Parietal lobe (tissue), 1 donor: Measurements from ENCODE around the gene KRT20. TPM values are rescaled to one million over a fixed set of nuclear protein-coding genes. Genes with fewer than 3 reads are reported as not detected.

Source experiments
- total RNA-seq: library from RNA; depleted of rRNA; stranded (reverse); fragments of >200 nt; gene quantifications from one replicate; pipeline ENCODE4 v1.2.3, GENCODE V29; 2014

KRT20 gene, protein sequence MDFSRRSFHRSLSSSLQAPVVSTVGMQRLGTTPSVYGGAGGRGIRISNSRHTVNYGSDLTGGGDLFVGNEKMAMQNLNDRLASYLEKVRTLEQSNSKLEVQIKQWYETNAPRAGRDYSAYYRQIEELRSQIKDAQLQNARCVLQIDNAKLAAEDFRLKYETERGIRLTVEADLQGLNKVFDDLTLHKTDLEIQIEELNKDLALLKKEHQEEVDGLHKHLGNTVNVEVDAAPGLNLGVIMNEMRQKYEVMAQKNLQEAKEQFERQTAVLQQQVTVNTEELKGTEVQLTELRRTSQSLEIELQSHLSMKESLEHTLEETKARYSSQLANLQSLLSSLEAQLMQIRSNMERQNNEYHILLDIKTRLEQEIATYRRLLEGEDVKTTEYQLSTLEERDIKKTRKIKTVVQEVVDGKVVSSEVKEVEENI
- total RNA-seq = not detected

DNA sequence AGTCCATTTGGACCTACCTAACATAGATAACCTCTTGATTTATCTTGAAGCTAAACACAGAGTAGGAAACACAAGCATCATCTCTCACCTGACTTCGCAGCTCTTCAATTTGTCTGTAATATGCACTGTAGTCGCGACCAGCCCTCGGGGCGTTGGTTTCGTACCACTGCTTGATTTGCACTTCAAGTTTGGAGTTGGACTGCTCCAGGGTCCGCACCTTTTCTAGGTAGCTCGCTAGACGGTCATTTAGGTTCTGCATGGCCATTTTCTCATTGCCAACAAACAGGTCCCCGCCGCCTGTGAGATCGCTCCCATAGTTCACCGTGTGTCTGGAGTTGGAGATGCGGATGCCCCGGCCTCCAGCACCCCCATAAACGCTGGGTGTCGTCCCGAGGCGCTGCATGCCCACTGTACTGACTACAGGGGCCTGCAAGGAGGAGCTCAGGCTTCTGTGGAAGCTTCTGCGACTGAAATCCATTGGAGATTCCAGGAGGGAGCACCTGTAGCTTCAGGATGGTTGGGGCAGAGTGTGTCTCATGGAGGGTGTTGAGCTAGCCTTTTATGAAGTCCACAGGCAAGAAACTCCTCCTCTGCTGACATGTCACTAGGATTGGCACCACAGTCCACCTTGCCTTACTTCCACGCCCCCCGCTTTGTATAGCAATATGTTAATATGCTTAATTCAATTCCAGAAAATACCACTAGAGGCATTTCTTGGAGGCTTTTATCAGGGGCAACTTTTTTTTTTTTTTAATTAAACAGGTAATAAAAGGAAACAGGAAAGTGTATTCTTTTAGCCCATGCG lies at the start of gene KRT20:
TSS of gene KRT20 (minus strand) at position 535 of the 805 bp plus-strand sequence. CDS start at position 478, 57 bp downstream.

DNA sequence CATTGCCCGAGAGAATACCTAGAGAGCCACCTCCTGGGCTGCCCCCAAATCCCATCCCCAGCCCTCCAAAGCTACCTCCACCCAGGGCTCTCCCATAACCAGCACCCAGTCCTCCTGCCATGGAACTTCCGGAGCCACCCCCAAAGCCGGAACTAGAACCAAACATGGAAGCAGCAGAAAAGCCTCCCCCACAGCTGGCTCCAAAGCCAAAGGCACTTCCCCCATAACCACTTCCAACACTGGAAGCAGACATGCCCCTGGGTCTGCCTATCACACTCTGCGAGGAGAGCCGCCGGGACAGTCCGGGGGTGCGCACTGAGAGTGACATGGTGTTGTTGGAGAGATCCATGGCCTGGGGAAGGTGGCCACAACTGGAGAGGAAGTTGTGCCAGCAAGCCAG lies 18.2 kb downstream of the KRT20 start, which contains the start of gene KRT12:
TSS of gene KRT12 (minus strand) at position 386 of the 400 bp plus-strand sequence. CDS start at position 349, 37 bp downstream.

Other genes starting within 250 kb of the KRT20 start
- gene SMARCE1, start 237.4 kb downstream of the KRT20 start, total RNA-seq = 139 TPM
- 3.4 TPM for gene KRT222, start 220.1 kb downstream of the KRT20 start, total RNA-seq
- not detected for gene KRT24, start 181.5 kb downstream of the KRT20 start, total RNA-seq
- not detected for gene KRT25, start 129.9 kb downstream of the KRT20 start, total RNA-seq
- not detected for gene KRT26, start 113.0 kb downstream of the KRT20 start, total RNA-seq
- gene KRT27, start 102.7 kb downstream of the KRT20 start, total RNA-seq = not detected
- gene KRT28, start 85.3 kb downstream of the KRT20 start, total RNA-seq = not detected
- gene KRT10, start 62.6 kb downstream of the KRT20 start, total RNA-seq = 2.8 TPM
- gene KRT12, start 18.0 kb downstream of the KRT20 start, total RNA-seq = not detected
- not detected for gene KRT23, start 52.4 kb upstream of the KRT20 start, total RNA-seq
- gene KRT39, start 81.7 kb upstream of the KRT20 start, total RNA-seq = not detected
- not detected for gene KRT40, start 99.1 kb upstream of the KRT20 start, total RNA-seq
- not detected for gene KRTAP3-3, start 108.9 kb upstream of the KRT20 start, total RNA-seq
- gene KRTAP3-2, start 114.7 kb upstream of the KRT20 start, total RNA-seq = not detected
- not detected for gene KRTAP3-1, start 123.9 kb upstream of the KRT20 start, total RNA-seq
- not detected for gene KRTAP1-5, start 142.0 kb upstream of the KRT20 start, total RNA-seq
- gene KRTAP1-4, start 145.0 kb upstream of the KRT20 start, total RNA-seq = not detected
- not detected for gene KRTAP1-3, start 149.6 kb upstream of the KRT20 start, total RNA-seq
- not detected for gene KRTAP1-1, start 156.2 kb upstream of the KRT20 start, total RNA-seq
- gene KRTAP2-1, start 162.1 kb upstream of the KRT20 start, total RNA-seq = not detected
- gene KRTAP2-2, start 170.0 kb upstream of the KRT20 start, total RNA-seq = not detected
- gene KRTAP2-3, start 174.9 kb upstream of the KRT20 start, total RNA-seq = not detected
- not detected for gene KRTAP2-4, start 180.6 kb upstream of the KRT20 start, total RNA-seq
- not detected for gene KRTAP4-7, start 198.9 kb upstream of the KRT20 start, total RNA-seq
- not detected for gene KRTAP4-8, start 212.9 kb upstream of the KRT20 start, total RNA-seq
- not detected for gene KRTAP4-16, start 217.0 kb upstream of the KRT20 start, total RNA-seq
- gene KRTAP4-9, start 220.1 kb upstream of the KRT20 start, total RNA-seq = not detected
- gene KRTAP4-11, start 233.1 kb upstream of the KRT20 start, total RNA-seq = not detected
- gene KRTAP4-12, start 238.9 kb upstream of the KRT20 start, total RNA-seq = not detected